HG03135 (cell line): ENCODE measurements around the gene KIAA1328.
"Not testable (repeated sequence)": the region's sequence is repeated elsewhere in the genome, so short reads cannot be mapped to it uniquely, and the experiment has no call there.

Source experiments
- ATAC-seq: cut with Tn5 transposase; IDR thresholded peaks from one replicate; pipeline ENCODE4 v1.9.1; 2021; ENCODE audit warnings: mild to moderate bottlenecking, moderate library complexity; ENCODE audit not compliant: unreplicated experiment

Gene KIAA1328

GRCh38 chr18:36879796-36880195 lies 50.9 kb downstream of the KIAA1328 start:
- ATAC-seq = not testable (repeated sequence)

DNA sequence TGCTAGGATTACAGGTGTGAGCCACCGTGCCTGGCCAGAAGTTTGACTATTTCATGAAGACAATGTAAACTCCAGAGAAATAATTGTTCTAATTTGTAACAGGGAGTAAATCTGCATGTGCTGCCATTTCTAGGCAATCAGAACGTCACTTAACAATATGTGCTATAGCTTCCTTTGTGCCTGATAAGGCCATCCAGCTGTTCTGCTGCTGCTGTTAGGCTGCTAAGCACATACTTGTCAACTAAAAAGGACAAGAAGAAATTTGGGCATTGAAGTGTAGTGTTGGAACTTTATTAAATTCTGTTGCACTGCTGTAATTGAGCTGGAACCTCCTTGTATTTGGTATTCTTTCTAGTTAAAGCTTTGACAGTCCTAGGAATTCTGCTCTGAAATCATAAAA lies 57.1 kb downstream of the KIAA1328 start:
- ATAC-seq = no peak

DNA sequence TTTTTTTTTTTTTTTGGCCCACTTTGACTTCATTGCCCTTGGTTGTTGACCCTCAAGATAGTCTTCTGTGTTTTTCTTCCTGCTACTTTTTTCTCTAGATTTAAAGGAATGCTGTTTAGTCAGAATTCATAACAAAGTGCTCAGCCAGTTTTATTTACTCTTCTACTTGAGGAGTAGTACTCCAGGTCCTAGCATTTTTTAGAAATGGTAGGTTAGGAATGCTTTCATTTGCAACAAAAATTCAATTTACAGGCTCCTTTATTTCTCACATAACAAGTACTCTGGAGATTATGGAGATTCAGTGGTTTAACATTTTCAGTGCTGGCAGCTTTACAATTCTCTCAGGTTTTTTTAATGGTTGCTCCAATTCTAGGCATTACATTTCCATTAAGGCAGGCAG lies 58.2 kb downstream of the KIAA1328 start:
- no peak for ATAC-seq

DNA sequence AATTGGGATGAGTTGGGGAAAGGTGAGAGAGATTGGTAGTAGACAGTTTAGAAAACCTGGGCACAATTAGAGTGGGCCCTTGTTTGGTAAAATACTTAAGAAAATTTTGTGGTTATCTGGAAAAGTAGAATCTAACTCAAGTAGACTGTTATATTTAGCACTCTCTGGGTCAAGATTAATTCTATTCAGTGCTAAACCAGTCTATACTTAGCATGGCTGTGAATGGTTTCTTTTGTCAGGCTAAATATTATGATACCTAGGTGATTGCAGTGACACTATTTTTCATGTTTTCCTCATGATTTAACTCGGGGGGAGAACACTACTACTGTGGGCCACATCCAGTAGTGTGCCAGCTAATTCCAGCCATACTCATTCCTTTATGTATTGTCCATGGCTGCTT lies 58.9 kb downstream of the KIAA1328 start:
- no peak for ATAC-seq

DNA sequence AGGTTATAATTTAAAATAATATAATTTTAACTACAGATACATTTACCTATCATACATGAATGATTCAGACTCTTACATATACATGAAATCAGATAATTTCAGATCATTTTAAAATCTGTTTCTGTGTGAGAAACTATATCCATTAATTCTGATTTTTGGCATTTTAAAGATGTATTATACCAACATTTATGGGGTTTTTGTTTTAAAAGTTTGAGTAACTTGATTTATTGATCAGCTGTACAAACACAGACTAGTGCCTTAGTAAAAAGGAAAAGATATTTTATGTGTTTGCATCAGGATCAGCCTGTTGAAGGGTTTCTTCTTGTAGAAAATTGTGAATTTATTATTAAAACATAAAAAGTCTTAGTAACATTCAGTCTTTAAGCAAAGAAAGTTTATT lies 59.9 kb downstream of the KIAA1328 start:
- no peak for ATAC-seq

DNA sequence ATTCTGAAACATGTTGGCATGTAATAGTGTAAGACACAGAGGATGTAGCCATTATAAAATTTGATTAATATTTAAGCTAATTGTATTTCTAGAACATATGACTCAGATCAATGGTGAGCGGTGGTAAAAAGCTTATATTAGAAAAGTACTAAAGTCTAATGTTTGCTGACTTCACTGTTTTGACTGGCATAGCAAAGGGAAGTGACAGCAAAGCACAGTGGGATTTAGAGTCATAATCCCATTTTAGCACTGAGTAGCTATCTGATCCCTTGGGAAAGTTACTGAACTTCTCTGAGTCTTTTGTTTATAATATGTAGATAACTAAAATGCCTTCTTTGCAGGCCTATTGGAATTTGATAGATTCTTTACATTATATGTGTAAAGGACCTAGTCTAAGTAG lies 60.4 kb downstream of the KIAA1328 start:
- no peak for ATAC-seq

DNA sequence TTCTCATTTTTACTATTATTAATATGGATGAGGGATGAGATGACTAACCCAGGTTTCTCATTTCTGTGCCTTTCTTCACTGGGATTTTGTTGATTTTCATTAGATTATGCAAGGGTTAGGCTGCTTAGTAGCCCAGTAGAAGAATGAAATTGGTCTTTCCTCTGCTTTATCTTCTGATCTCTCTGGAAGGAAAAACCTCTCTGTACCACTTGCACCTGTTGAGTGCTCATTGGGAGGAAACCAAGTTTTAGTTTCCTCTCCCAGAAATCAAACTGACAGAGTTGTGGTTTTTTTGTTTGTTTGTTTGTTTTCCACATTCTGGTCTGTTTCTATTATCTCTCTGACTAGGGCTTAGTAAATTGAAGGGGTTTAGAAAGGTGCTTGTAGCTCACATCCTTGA lies 60.8 kb downstream of the KIAA1328 start:
- ATAC-seq = no peak

- ATAC-seq = no peak
Observed at GRCh38 chr18:36890598-36890997, 61.7 kb downstream of the KIAA1328 start.

DNA sequence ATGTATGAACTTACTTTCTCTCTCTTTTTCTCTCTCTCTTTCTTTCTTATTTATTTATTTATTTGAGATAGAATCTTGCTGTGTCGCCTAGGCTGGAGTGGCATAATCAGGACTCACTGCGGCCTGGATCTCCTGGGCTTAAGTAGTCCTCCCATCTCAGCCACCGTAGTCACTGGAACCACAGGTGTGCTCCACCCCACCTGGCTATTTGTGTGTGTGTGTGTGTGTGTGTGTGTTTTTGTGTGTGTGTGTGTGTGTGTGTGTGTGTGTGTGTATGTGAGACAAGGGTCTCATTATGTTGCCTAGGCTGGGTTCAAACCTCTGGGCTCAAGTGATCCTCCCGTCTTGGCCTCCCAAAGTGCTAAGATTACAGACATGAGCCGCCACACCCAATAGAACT lies 64.3 kb downstream of the KIAA1328 start:
- no peak for ATAC-seq

DNA sequence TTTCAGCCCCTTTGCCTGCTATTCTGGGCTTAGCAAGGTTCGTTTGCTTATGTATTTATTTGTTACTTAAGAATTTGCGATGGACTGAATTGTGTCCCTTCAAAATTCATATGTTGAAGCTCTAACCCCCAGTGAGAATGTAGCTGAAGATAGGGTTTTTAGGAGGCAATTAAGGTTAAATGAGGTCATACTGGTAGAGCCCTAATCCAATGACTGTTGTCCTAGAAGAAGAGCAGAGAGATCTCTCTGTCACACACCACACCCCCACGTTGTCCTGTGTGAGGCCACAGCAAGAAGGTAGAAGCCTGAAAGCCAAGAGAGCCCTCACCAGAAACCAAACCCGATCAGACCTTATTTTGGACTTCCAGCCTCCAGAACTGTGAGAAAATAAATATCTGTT lies 66.7 kb downstream of the KIAA1328 start:
- no peak for ATAC-seq

DNA sequence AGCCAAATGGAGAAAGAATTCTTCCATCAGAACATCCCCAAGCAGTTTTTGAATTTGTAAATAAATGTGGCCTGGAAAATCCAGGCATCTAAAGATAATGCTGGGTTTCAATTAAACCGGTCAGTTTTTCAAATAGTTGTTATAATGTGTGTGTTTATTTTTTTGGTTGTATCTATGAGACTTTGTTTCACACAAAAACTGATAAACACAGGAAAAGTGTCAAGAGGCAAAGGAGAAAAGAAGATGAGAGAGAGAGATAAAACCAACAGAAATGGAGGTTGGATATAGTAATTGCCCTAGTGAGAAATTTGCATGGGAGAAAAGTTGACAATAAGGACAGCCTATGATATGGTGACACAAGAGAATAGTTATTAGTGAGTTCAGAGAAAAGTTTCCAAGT lies 68.3 kb downstream of the KIAA1328 start:
- ATAC-seq = no peak

DNA sequence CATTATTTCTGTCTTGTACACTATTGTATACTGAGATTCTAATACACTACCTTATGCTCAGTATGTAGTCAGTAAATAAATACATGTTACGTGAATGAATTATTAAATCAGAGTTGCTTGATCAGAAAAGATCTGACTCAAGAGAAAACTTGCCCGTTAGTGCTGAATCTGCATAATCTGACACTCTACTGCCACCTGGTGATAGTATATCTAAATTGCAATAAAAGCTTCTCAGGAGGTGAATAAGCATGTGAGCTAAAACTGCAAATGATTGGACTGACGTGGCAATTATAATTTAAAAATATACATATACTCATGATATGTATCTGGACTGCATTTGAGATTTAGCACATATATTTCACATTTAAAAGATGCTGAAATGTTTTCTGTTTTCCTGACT lies 70.4 kb downstream of the KIAA1328 start:
- ATAC-seq = no peak

- no peak for ATAC-seq
Observed at GRCh38 chr18:36900466-36900865, 71.5 kb downstream of the KIAA1328 start.

- ATAC-seq = no peak
Observed at GRCh38 chr18:36901277-36901701, 72.4 kb downstream of the KIAA1328 start.

DNA sequence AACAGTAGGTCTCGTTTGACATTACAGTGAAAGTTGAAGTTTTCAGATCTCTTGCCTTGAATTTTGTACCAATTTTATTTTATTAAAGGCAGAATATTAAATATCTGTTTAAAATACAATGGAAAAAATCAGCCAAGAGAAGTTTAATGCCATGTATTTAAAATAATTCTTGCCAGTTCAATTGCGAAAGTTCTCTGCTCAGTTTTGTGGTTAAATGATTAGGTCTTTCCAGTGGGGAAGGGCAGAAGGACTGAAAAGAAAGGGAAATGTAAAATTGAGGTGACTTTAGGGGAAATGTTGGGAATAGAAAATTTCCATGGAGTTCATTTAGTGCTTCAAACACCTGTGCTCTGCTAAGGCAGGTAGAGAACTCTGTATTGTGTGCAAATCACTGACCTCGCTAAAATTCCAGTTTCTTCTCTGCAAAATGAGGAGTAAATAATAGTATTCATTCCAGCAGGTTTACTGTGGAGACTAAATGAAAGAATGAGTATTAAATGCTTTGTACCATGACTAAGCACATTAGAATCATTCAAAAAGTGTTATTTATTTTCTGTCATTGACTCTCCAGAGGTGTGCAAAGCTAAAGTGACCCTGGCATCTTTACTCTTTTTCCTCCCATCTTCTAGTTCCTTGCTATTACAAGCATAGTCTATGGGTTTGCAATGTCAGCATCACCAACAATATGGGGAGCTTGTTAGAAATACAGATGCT lies 74.4 kb downstream of the KIAA1328 start:
- ATAC-seq = no peak

GRCh38 chr18:36905571-36905970 lies 76.6 kb downstream of the KIAA1328 start:
- ATAC-seq = no peak

- ATAC-seq = not testable (repeated sequence)
Observed at GRCh38 chr18:36909282-36909681, 80.4 kb downstream of the KIAA1328 start.

- ATAC-seq = no peak
Observed at GRCh38 chr18:36912887-36913286, 84.0 kb downstream of the KIAA1328 start.

GRCh38 chr18:36917907-36918306 lies 89.0 kb downstream of the KIAA1328 start:
- no peak for ATAC-seq

DNA sequence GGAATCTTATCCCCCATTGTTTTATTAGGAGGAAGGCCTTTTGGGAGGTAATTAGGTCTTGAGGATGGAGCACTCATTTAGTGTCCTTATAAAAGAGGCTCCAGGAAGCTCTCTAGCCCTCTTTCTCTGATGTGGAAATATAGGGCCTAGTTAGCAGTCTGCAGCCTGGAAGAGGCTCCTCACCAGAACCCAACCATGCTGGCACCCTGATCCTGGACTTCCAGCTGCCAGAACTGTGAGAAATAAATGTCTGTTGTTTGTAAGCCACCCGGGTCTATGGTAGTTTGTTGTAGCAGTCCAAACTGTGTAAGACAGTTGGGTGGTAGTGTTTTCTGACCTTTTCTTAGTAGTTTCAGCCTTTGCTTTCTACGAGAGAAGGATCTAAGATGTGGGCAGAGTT lies 100.7 kb downstream of the KIAA1328 start:
- no peak for ATAC-seq

DNA sequence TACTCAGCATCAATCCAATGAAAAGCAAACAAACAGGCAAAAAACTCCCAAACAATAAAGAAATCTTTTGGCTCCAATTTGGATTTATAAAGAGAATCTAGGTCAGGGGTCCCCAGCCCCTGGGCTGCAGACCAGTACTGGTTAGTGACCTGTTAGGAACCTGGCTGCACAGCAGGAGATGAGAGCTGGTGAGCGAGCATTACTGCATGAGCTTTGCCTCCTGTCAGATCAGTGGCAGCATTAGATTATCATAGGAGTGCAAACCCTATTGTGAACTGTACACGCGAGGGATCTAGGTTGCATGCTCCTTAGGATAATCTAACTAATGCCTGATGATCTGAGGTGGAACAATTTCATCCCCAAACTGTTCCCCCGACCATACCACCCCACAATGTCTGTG lies 102.2 kb downstream of the KIAA1328 start:
- ATAC-seq = no peak

- ATAC-seq = no peak
Observed at GRCh38 chr18:36933552-36933951, 104.6 kb downstream of the KIAA1328 start.

DNA sequence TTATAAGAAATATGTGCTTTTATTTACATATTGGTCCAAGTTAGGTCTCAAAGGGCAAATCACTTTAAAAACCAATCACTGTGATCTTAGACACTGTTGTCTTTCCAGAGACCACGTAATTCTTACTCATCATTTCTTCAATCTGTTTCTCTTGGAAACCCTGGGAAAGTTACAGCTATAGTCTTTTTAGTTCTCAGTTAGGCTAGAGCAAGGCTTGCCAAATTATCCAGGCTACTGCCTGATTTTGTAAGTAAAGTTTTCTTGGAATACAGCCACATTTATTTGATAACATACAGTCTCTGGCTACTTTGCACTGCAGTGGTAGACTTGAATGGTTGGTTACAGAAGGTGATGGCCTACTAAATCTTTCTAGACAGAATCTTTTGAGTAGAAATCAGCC lies 106.0 kb downstream of the KIAA1328 start:
- ATAC-seq = no peak
